Omental fat pad (tissue), 4 donors: ENCODE data around the gene ZDHHC12. TPM values are rescaled to one million over a fixed set of nuclear protein-coding genes. Genes with fewer than 3 reads are reported as not detected.

Experiments
- ATAC-seq: fragments of 150-250 bp; one replicate; pipeline ENCODE4 v1.9.1; 2016; ENCODE audit warnings: mild to moderate bottlenecking, moderate library complexity; ENCODE audit not compliant: low FRiP score
- DNase-seq: peaks from one replicate; pipeline ENCODE4 v3.0.0-alpha.2; 2019; ENCODE audit warnings: low spot score
- total RNA-seq, 4 donors: library from RNA; depleted of rRNA; stranded (reverse); fragments of >200 nt; gene quantifications; one replicate each; pipeline ENCODE4 v1.1.0, GENCODE V29; 2016
- TF ChIP-seq, protein P1 (sequence below), 3 donors: fragments of 450-650 bp; IDR thresholded peaks; one replicate each; pipeline ENCODE4 v1.5.1; 2016 to 2017; ENCODE audit warnings: antibody characterized with exemption in 3 of 3, mild to moderate bottlenecking in 3 of 3, moderate library complexity in 2 of 3

Gene ZDHHC12, protein sequence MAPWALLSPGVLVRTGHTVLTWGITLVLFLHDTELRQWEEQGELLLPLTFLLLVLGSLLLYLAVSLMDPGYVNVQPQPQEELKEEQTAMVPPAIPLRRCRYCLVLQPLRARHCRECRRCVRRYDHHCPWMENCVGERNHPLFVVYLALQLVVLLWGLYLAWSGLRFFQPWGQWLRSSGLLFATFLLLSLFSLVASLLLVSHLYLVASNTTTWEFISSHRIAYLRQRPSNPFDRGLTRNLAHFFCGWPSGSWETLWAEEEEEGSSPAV
- total RNA-seq = 10 to 100 TPM; 23.6 to 40.6 (median 30.8) TPM

DNA sequence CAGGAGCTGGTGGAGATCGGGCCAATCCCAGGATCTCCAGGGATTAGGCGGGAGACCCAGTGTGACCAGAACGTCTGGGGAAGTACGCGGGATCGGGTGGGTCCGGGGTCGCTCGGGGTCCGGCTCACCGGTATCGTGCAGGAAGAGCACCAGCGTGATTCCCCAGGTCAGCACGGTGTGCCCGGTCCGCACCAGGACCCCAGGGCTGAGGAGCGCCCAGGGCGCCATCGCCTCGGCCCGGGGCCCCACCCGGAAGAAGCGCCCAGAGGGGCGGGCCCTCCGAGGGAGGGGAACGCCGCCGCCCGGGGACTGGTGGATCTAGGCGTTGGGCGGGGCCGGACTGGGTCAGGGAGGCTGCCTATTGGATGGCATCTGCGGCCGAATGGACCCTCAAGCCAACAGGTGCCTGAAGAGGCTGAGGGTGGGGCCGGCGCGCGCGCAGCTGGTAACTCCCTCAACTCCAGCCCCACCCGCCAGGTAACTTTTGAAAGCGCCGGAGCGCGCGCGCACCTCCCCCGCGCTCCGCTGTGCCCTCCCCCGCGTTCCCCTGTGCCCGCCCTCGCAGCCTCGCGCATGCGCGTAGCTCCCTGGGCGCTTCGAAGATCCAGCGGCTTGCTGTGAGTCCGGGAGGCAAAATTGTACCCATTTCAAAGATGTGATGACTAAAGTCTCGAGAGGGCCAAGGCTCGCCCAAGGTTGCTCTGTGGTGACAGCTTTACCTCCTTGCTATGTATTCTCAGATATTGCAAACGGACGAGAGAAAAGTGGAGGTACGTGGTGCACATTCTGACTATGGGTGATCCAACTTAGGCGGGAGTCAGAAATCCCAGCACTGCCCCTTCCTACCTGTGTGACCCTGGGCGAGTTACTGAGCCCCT lies at the start of gene ZDHHC12:
Gene ZDHHC12 (minus strand): TSS at position 262 of the 878 bp plus-strand sequence. CDS start 34 bp downstream, at position 228.
- ATAC-seq = peak; percentile 94
- TF ChIP-seq, protein P1, sequence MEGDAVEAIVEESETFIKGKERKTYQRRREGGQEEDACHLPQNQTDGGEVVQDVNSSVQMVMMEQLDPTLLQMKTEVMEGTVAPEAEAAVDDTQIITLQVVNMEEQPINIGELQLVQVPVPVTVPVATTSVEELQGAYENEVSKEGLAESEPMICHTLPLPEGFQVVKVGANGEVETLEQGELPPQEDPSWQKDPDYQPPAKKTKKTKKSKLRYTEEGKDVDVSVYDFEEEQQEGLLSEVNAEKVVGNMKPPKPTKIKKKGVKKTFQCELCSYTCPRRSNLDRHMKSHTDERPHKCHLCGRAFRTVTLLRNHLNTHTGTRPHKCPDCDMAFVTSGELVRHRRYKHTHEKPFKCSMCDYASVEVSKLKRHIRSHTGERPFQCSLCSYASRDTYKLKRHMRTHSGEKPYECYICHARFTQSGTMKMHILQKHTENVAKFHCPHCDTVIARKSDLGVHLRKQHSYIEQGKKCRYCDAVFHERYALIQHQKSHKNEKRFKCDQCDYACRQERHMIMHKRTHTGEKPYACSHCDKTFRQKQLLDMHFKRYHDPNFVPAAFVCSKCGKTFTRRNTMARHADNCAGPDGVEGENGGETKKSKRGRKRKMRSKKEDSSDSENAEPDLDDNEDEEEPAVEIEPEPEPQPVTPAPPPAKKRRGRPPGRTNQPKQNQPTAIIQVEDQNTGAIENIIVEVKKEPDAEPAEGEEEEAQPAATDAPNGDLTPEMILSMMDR (IDR thresholded peaks at IDR 0.05) = no peak
- peak; percentile 92 for DNase-seq

DNA sequence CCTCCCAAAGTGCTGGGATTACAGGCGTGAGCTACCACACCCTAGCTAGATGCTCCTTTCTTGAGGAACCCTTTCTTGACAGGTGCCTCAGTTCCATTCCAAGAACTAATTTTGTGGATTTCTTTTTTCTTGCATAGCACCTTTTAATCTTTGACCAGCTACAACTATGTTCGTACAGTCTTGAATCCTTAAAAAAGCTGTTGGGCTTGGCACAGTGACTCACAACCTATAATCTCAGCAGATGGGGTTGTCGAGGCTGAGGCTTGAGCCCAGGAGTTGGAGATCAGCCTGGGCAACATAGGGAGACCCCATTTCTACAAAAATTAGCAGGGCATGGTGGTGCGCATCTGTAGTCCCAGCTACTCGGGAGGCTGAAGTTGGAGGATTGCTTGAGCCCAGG lies 49.1 kb upstream of the ZDHHC12 start:
- DNase-seq = no peak
- TF ChIP-seq, protein P1 (IDR thresholded peaks at IDR 0.05) = no peak

DNA sequence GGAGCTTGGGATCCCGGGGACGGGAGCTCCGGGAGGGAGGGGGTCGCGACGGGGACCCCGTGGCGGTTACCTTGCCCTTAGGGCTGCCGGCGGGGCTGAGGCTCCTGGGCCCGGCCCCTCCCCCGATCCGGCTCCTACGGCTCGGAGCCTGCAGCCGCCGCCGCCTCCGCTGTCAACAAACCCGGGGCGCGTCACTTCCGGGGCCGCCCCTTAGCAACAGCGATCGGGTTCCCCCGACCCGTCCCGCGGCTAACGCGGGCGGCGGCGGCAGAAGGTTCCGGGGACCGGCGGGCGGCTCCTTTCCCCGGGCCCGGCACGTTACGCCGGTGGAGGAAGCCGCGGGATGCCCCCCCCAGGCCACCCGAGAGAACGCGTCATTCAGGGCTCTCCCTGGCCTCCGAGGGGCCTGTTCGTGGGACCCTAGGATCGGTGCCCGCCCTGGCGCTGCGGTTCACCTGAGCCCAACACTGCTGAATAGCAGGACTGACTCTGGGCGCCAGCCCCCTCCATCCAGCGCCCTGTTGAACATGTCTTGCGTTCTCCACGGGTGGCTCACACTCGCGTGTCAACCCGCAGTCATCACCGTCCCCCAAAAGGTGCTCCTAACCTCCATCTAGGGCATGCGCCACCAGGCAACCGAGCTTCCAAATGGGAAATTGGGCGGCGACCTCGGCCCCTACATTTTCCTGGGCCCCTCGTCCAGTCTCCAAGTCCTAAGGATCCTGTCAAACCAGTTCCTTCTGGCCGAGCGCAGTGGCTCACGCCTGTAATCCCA lies 48.0 kb upstream of the ZDHHC12 start, which contains the start of gene ZER1:
Gene ZER1 (minus strand): TSS at position 183 of the 775 bp plus-strand sequence. CDS start 16,362 bp downstream, outside the sequence.
- TF ChIP-seq, protein P1 (IDR thresholded peaks at IDR 0.05) = no peak
- ATAC-seq (peak; percentile 93), DNase-seq (peak; percentile 84)

More for the DNA sequence above, 49.1 kb upstream of the ZDHHC12 start:
- ATAC-seq = no peak

DNA sequence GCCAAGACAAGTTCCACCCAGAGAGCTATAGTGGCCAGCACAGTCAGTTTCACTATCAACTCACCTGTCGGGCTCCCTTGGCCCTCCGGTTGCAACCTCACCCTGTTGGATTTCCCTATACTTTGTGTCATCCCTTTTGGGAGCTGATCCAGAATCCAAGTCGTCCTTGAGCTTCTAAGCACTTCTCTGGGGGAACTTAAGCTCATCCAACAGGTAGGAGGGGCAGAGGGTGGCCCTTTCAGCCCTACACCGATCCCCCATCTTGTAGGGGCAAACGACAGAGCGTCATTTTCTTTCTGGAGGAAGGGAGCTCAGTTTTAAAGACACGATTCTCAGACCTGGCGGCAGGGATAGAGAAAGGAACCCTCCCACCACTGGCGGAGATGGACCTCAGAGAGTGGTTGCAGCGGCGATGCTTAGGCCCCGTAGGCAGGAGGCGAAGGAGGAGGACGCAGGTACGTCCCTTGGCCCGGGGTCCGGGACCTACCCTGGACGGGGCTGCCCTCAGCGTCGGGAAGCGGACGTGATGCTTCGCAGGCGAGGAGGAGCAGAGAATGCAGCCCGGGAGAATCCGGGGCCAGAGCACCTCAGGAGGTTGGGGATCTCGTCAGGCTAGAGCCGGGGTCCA lies 47.3 kb upstream of the ZDHHC12 start:
- TF ChIP-seq, protein P1 (IDR thresholded peaks at IDR 0.05) = no peak
- ATAC-seq = peak; percentile 70
- DNase-seq = no peak

GRCh38 chr9:128770286-128771030 lies 46.5 kb upstream of the ZDHHC12 start:
- TF ChIP-seq, protein P1 (IDR thresholded peaks at IDR 0.05) = no peak
- ATAC-seq (no peak), DNase-seq (no peak)

DNA sequence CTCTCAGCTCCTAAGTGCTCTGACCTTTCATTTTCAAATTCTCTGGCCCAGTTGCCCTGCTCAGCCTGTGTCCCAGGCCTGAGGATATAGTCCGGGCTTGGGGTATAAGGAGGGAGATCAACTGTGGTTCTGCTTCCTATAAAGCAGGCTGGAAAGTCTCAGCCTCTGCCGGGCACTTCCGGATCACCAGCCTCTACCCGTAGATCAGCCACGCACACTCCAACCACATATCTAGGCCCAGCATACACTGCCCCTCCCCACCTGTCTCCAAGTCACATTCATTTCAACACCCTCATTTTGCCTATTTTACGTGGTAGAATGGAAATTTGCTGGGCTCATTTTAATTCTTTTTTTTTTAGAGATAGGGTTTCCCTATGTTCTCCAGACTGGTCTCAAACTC lies 44.7 kb upstream of the ZDHHC12 start:
- ATAC-seq (no peak), DNase-seq (no peak)
- TF ChIP-seq, protein P1 (IDR thresholded peaks at IDR 0.05) = no peak
